GM18907 (cell line): ENCODE measurements around the gene SHISAL1.
"Not testable (repeated sequence)": the region's sequence is repeated elsewhere in the genome, so short reads cannot be mapped to it uniquely, and the experiment has no call there.

Experiments used
- ATAC-seq: cut with Tn5 transposase; IDR thresholded peaks from one replicate; pipeline ENCODE4 v1.9.1; 2021; ENCODE audit warnings: mild to moderate bottlenecking, moderate library complexity; ENCODE audit not compliant: unreplicated experiment

SHISAL1 gene

DNA sequence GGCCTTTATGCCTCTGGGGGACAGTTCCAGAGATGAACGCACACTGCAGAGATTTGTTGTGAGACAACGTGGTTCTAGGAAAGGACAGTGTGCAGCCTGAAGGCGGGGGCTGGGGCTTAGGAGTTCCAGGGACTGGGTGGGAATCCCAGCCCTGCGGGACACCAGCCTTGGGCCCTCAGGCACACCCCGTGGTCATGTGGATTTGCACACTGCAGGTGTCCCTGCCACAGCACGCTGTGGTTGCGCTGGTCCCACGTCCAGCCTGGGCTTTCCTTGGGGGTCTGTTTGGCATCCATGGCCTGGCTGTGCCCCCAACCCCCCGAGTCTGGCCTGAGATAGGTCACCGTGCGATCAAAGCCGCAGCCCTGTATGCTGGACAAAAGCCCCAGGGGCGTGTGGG lies 7.3 kb downstream of the SHISAL1 start:
- ATAC-seq = no peak

DNA sequence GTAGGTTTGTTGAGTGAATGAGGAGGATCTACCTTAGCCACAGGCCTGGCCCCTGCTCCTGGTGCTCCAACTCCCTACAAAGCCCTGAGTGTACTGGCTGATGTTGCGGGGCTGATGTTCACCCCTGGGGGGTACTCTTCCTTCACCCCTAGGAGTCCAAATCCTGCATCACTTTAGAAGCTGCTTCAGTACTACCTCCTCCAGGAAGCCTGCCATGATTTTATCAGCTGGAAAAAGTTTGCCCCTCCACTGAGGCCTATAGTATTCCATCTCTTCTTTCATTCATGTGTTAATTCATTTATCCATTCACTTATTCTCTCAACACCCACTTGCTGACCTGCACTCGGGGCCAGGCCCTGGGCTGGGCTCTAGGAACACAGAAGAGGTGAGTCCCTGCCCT lies 7.8 kb downstream of the SHISAL1 start:
- ATAC-seq = no peak

- ATAC-seq = no peak
Measured at GRCh38 chr22:44304354-44304753, 8.4 kb downstream of the SHISAL1 start.

- ATAC-seq = not testable (repeated sequence)
Measured at GRCh38 chr22:44302363-44302762, 10.4 kb downstream of the SHISAL1 start.

DNA sequence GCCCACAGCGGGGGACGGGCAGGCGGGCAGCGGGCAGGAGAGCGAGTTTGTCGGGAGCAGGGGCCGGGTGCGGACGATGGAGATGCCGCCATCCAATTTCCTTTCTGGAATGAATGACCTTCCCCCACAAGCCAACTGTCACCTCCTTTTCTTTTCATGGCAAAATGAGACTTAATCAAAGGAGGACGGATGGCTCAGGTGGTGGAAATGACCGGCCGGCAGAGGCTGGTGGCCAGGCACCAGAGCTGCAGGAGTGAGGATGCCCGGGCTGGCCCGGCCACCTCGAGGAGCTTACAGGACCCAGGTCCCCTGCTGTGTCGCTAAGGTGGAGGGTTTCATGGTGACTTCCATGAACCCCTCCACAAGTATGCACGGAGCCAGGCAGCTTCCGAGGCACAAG lies 11.7 kb downstream of the SHISAL1 start:
- no peak for ATAC-seq

GRCh38 chr22:44299124-44299523 lies 13.6 kb downstream of the SHISAL1 start:
- ATAC-seq = no peak

DNA sequence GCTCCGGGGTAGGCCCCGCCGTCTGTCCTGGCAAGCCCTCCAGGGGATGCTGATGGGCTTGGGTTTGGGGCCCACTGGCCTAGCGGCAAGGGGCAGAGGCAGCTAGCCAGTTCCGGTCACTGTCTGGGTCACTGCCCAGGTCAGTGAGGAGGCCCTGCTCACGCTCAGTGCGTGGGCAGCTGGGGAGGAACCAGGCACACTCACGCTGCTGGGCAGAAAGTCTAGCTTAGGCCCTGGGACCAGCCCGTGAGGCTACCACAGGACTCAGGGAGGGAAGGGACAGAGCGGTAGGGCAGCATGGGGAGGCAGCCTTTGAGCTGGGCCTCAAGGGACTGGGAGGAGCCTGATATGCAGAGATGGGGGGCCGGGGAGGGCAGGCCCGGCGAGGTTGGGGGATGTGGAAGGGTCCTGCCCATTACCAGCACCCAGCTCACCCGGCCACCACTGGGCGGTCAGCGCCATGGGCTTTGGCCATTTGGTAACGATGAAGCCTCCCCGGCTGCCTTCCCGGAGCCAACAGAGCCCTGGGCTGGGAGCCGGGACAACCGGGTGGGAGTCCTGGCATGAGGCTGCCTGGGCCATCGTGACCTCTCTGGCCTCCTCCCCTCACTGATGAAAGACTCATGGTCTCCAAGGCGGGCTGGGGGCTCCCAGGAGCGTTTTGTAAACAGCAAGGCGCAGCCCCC lies 14.2 kb downstream of the SHISAL1 start:
- ATAC-seq = no peak

GRCh38 chr22:44297470-44298061 lies 15.2 kb downstream of the SHISAL1 start:
- no peak for ATAC-seq

- no peak for ATAC-seq
Measured at GRCh38 chr22:44295406-44295805, 17.3 kb downstream of the SHISAL1 start.

DNA sequence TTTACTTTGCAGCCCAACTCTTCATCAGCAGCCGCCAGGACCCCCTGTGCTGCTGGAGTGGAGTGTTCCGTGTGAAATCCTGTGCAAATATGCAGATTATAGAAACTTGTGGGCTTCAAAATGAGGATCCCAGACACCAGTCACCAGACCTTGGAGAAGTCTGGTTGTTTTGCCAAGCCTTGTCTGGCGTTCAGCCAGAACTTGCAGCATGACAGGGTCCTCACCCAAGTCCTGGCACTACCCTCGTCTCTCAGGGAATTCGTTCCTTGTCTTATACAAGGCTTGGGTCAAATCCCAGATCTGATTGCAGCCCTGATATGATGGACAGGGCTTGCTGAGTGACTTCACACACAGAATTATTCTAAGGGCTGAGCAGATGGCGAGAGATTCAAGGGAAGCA lies 18.9 kb downstream of the SHISAL1 start:
- ATAC-seq = no peak

DNA sequence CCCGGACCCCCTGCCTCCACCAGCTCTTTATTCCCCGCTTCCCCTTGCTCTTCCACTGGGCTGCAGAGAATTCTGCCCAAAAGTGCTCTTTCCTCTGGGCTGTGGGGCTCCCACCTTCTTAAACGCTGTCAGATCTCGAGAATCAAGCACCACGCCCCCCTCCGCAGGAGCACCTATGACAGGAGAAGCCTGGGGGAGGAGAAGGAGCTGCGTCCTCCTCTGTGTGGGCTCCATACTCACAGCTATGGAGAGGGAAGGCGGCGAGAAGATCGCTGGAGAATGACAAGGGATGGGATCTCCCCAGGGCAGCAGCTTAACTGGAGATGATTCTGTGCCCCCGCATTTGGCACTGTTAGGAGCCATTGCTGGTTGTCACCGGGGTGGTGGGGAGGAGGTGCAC lies 19.7 kb downstream of the SHISAL1 start:
- no peak for ATAC-seq

DNA sequence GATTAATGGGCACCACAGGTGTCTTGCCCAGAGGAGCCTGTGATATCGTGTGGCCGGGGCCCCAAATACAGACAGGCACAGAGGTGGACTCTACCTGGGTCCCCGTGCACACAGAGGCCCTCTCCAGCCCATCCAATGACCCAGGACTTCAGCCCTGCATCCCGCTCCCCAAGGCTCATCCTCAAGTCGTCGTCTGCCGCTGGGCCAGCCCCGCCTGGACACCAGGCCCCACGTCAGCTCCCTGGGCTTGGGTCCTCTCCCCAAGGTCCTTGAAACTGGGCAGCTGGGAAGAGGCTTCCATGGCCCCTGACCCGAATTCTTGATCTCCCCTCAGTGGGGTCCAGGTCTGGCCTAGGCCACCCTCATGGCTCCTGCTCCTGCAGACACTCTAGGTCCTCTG lies 20.2 kb downstream of the SHISAL1 start:
- no peak for ATAC-seq

GRCh38 chr22:44291674-44292360 lies 20.9 kb downstream of the SHISAL1 start:
- ATAC-seq = no peak

DNA sequence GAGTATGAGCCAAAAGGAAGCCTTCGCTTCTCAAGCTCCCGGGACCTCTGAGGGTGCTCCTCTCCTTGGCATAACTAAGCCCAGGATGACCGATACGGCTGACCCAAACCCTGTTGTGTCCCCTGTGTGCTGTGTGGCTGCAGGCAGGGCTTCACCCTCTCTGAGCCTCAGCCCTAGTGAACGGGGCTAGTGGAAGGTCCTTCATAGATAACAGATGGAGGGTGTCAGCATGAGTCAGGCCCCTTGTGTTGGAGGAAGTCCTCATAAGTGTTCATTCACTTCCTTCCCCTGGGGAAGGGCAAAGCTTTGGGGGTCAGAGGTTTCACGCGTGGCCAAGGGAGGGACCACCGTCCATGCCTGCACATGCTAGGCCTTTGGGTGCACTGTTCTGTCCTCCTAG lies 21.5 kb downstream of the SHISAL1 start:
- no peak for ATAC-seq

DNA sequence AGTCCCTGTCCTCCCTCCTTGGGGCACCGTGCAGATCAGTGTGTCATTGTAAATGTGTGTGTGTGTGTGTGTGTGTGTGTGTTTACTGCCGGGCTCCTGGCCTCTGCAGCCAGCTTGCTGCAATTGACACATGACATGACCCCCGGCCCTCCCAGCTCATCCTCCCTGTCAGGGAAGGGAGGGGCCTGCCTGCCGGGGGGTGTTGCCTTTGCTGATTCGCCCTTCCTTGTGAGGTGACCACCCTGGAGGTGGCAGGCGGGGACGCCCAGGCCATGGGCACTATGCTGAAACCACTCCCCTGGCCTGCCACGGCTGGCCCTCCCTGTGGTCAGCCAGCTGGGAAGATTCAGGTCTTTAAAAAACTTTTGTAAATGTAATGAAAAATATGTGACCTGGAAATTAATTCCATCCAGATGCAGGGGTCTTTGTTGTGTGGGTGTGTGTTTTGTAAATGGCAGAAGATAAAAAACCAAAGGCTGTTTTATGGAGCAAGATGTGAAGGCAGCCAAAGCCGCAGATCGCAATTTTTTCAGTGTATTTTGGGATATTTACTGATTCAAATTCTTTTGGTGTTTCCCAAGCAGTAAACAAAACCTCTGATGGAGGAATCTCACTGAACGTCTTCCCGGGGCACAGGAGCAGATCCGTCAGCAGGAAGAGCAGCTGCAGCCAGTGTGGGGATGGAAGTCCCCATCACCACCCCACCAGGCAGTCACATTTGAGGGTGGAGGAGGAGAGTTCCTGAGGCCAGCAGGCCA lies 23.2 kb downstream of the SHISAL1 start:
- ATAC-seq = no peak

DNA sequence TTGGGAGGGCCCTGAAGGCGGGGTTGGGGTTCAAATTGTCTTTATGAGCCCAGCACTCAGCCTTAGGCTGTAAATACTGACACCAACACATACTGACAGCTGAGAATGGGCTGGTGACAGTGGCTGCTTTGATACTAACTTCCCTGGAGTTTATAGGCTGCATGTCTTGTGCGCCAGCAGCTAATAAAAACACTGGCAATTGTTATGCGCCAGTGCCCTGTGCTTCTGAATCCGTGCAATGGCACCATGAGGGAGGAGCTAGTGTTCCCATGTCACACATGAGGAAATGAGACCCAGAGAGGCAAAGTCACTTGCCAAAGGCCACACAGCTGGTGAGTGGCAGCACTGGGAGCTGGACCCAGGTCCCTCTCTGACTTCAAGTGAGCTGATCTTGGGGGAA lies 23.8 kb downstream of the SHISAL1 start:
- ATAC-seq = no peak

- ATAC-seq = no peak
Measured at GRCh38 chr22:44287741-44288140, 25.0 kb downstream of the SHISAL1 start.

DNA sequence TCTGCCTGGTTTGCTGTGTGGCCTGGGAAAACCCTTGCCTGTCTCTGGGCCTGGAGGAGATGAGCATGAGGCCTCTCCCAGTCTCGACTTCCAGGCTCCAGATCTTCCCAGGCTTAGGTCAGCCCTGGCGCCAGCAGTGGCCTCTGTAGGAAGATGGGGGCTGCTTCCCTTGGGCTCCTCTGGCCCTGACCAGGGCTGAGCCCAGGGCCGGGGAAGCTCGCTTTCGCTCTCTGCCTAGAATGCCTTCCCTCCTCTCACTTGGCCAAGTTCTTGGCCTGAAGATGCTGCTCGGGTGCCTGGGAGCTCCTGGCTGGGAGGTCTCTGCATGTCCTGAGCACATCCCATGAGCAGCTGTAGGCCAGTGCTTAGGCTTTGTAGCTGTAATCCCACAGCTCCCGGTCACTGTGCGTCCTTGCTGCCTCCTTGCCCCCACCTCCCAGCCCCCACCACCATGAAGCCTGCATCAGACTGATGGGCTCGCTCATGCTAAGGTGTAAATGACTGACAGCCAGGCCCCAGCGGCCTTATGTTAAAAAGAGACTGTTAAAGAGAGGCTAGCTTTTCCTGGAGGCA lies 25.5 kb downstream of the SHISAL1 start:
- no peak for ATAC-seq

- ATAC-seq = no peak
Measured at GRCh38 chr22:44286646-44287045, 26.1 kb downstream of the SHISAL1 start.

GRCh38 chr22:44284711-44285110 lies 28.0 kb downstream of the SHISAL1 start:
- ATAC-seq = no peak
